ENCODE measurements around the gene BTBD1. TPM values are rescaled to one million over a fixed set of nuclear protein-coding genes. Genes with fewer than 3 reads are reported as not detected.

The BTBD1 gene
- total RNA-seq, 2 experiments from 2014 or later, result 92.6 to 99.5 TPM

- intact Hi-C loops (cut with micrococcal nuclease; ENCODE audit: unreplicated experiment), result loop anchor here (10.0 kb wide), 1 partner anchor 1131 kb away; no protein-coding TSS in a partner anchor
- Histone ChIP-seq H3K4me2 (ENCODE audit: low read length) (no peak overlapping the region), H4K20me1 (ENCODE audit: insufficient read depth, low read length) (no peaks in the 10 kb centered on the region), H2AFZ (ENCODE audit: low read length) (no peak overlapping the region), H3K4me3 (ENCODE audit: low read depth, low read length, poor library complexity, severe bottlenecking) (no peak overlapping the region), H3K36me3 (ENCODE audit: insufficient read depth, low read length) (peaks cover 13% of the 10 kb centered on the region), H3K27ac (ENCODE audit: low read depth, low read length, poor library complexity, severe bottlenecking) (no peak overlapping the region), H3K9me2 (ENCODE audit: insufficient read depth, low read length) (no peaks in the 10 kb centered on the region), H3K9me3 (ENCODE audit: low read length) (no peaks in the 10 kb centered on the region), H3K79me2 (ENCODE audit: insufficient read depth, low read depth, low read length) (no peaks in the 10 kb centered on the region), H3K4me1 (ENCODE audit: insufficient read depth, low read length, poor library complexity, severe bottlenecking) (peaks cover 8% of the 10 kb centered on the region)
- no TSS peak for BruUV-seq (replicated peaks)
- CTCF ChIA-PET (ENCODE audit: unreplicated experiment), result interaction anchor here (0.8 kb wide), 1 partner anchor 15 kb away, joined by 3 read pairs; the partner anchor contains the start of gene C15orf40
- TF ChIP-seq EZH2phosphoT487 (IDR thresholded peaks at IDR 0.05; ENCODE audit: borderline replicate concordance, low read depth, low read length) (no peak), CTCF (conservative IDR thresholded peaks at IDR 0.05; ENCODE audit: low read length) (no peak)
- no peak for DNase-seq (ENCODE audit: low spot score)
- POLR2A ChIA-PET, result interaction anchor here (0.9 kb wide), 1 partner anchor 10 kb away, joined by 3 read pairs; the partner anchor contains the start of gene RAMAC
Measured at GRCh38 chr15:82995938-82996337, 71.1 kb downstream of the BTBD1 start.

- H3K4me1 ChIP-seq (ENCODE audit: insufficient read depth, low read length, poor library complexity, severe bottlenecking), result peaks cover 1% of the 10 kb centered on the region
- TF ChIP-seq EZH2phosphoT487 (IDR thresholded peaks at IDR 0.05; ENCODE audit: borderline replicate concordance, low read depth, low read length), result no peak
- TF ChIP-seq CTCF (conservative IDR thresholded peaks at IDR 0.05; ENCODE audit: low read length), result no peak
- no TSS peak for BruUV-seq (replicated peaks)
- H3K4me3 ChIP-seq (ENCODE audit: low read depth, low read length, poor library complexity, severe bottlenecking), result no peak overlapping the region
- ChIA-PET CTCF (ENCODE audit: unreplicated experiment) (no interaction called here), POLR2A (no interaction called here)
- intact Hi-C loops (cut with micrococcal nuclease; ENCODE audit: unreplicated experiment), result loop anchor here (10.0 kb wide), 1 partner anchor 1130 kb away; no protein-coding TSS in a partner anchor
- no peak overlapping the region for H2AFZ ChIP-seq (ENCODE audit: low read length)
- no peaks in the 10 kb centered on the region for H3K9me3 ChIP-seq (ENCODE audit: low read length)
- no peaks in the 10 kb centered on the region for H3K9me2 ChIP-seq (ENCODE audit: insufficient read depth, low read length)
- peaks cover 19% of the 10 kb centered on the region for H3K36me3 ChIP-seq (ENCODE audit: insufficient read depth, low read length)
- H3K27ac ChIP-seq (ENCODE audit: low read depth, low read length, poor library complexity, severe bottlenecking), result no peak overlapping the region
- H3K79me2 ChIP-seq (ENCODE audit: insufficient read depth, low read depth, low read length), result no peaks in the 10 kb centered on the region
- H3K4me2 ChIP-seq (ENCODE audit: low read length), result no peak overlapping the region
- no peak for DNase-seq (ENCODE audit: low spot score)
- no peaks in the 10 kb centered on the region for H4K20me1 ChIP-seq (ENCODE audit: insufficient read depth, low read length)
Measured at GRCh38 chr15:82995076-82995475, 72.0 kb downstream of the BTBD1 start.

GRCh38 chr15:82993144-82993543 lies 73.9 kb downstream of the BTBD1 start:
- no TSS peak for BruUV-seq (replicated peaks)
- intact Hi-C loops (cut with micrococcal nuclease; ENCODE audit: unreplicated experiment), result loop anchor here (10.0 kb wide), 1 partner anchor 1128 kb away; no protein-coding TSS in a partner anchor
- DNase-seq (ENCODE audit: low spot score), result no peak
- ChIA-PET CTCF (ENCODE audit: unreplicated experiment) (no interaction called here), POLR2A (interaction anchor here (0.9 kb wide), 1 partner anchor 243 kb away, joined by 3 read pairs; no protein-coding TSS in a partner anchor)
- TF ChIP-seq CTCF (conservative IDR thresholded peaks at IDR 0.05; ENCODE audit: low read length) (no peak), EZH2phosphoT487 (IDR thresholded peaks at IDR 0.05; ENCODE audit: borderline replicate concordance, low read depth, low read length) (no peak)
- H3K9me3 ChIP-seq (ENCODE audit: low read length), result no peaks in the 10 kb centered on the region
- H3K79me2 ChIP-seq (ENCODE audit: insufficient read depth, low read depth, low read length), result no peaks in the 10 kb centered on the region
- no peaks in the 10 kb centered on the region for H3K4me1 ChIP-seq (ENCODE audit: insufficient read depth, low read length, poor library complexity, severe bottlenecking)
- no peak overlapping the region for H3K4me3 ChIP-seq (ENCODE audit: low read depth, low read length, poor library complexity, severe bottlenecking)
- H3K9me2 ChIP-seq (ENCODE audit: insufficient read depth, low read length), result no peaks in the 10 kb centered on the region
- no peak overlapping the region for H2AFZ ChIP-seq (ENCODE audit: low read length)
- peaks cover 35% of the 10 kb centered on the region for H3K36me3 ChIP-seq (ENCODE audit: insufficient read depth, low read length)
- H3K4me2 ChIP-seq (ENCODE audit: low read length), result no peak overlapping the region
- H4K20me1 ChIP-seq (ENCODE audit: insufficient read depth, low read length), result no peaks in the 10 kb centered on the region
- no peak overlapping the region for H3K27ac ChIP-seq (ENCODE audit: low read depth, low read length, poor library complexity, severe bottlenecking)

Measured in OCI-LY7 (cell line).